Stimulated activated CD8-positive, alpha-beta memory T cell treated with anti-CD3 and anti-CD28 coated beads, Interleukin-12 subunit alpha, Interleukin-12 subunit beta, amount 100 ng/mL, for 24 hours (primary cell): ENCODE results near the gene GLYATL1.
"Not testable (repeated sequence)": the region's sequence is repeated elsewhere in the genome, so short reads cannot be mapped to it uniquely, and the experiment has no call there.

Source experiments
- DNase-seq: peaks from one replicate; pipeline ENCODE4 v3.0.0-alpha.2; 2020; ENCODE audit errors: extremely low read depth

Gene GLYATL1

GRCh38 chr11:58998480-58999290 lies 59.4 kb downstream of the GLYATL1 start:
- DNase-seq, result no peak

GRCh38 chr11:58999291-58999680 lies 60.0 kb downstream of the GLYATL1 start:
- no peak for DNase-seq

DNA sequence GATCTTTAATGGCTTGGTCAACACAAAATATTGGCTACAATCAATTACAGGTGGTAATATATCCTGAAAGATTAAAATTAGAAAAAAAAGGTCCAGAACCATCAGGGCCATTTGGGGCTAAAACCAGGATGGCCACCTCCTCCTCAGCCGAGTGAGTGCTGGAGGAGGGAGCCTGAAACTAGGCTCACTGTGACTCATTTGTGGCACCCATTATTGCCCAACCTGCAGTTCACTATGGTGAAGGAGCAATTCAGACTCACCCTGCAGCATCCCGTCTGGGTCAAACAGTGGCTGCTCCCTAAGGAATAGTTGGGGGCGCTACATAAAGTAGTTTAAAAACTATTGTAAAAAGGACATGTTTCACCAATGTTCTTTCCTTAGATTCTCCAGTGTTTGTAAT lies 60.7 kb downstream of the GLYATL1 start:
- DNase-seq, result no peak

- not testable (repeated sequence) for DNase-seq
These were observed 62.7 kb downstream of the GLYATL1 start for GRCh38 chr11:59002006-59002405.
